Activated CD4-positive, CD25-positive, alpha-beta regulatory T cell (primary cell): Measurements from ENCODE around the gene MFSD2B.

Experiments used
- DNase-seq, 4 experiments: peaks; one replicate each; lab custom pipeline; 2025; lab: John Stamatoyannopoulos, UW

MFSD2B gene

DNA sequence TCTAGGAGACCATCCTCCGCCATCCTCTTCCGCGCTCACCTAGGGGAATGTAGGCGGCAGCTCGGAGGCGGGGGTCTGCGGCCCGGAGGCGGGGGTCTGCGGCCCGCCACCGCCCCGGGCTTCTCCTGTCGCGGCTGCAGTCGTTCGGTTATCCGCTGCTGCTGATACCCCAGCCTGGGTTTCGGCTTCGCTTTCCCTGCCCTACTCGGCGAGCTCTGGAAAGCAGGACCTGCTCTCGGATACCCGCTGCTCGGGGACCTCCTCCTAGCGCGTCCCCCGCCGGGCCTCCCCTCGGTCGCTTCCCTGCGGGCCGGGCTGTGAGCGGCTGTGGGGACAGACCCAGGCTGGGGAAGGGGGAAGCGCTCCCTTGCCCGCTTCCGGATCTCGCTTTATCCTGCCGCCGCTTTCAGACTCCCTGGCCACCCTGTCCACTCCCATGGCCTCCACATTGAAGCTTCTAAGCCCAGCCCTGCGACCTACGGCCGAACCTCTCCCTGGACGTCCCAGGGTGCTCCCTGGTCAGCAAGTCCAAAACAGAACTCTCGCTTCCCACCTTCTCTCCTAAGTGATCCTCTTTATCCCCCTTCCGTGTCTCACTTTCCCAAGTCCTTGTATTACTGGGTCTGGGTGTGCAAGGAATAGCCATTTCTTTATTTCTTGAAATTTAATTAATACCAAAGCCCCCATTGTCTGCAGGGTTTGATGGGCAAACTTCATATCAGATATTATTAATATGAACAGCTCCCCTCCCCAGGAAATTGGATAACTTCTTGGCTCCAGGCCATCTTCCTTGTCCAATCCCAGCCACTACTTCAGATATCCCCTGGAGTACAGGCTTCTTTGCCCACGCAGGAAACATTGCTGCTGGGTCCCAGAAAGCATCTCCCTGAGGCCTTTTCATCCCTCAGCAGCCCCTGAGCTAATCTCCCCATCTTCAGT lies 40.4 kb downstream of the MFSD2B start:
- DNase-seq, result peak in 1 of 4 experiments; percentile 9

DNA sequence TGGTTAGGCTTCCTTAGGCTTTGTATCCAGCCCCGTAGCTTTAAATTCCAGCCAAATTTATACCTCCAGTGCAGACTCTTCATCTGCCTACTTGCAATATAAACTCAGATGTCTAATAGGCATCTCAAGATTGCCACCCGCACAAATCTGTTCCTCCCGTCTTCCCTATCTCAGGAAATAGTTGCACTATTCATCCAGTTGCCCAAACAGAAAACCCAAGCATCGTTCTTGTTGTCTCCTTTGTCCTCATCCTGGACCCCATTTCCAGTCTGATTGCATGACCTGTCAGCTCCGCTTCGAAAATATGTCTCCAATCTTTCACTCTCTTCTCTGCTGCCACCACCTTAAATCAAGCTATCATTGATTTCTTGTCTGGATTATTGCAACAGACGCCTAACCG lies 41.9 kb downstream of the MFSD2B start:
- DNase-seq, result no peak

GRCh38 chr2:24052951-24053350 lies 43.1 kb downstream of the MFSD2B start:
- DNase-seq, result no peak

DNA sequence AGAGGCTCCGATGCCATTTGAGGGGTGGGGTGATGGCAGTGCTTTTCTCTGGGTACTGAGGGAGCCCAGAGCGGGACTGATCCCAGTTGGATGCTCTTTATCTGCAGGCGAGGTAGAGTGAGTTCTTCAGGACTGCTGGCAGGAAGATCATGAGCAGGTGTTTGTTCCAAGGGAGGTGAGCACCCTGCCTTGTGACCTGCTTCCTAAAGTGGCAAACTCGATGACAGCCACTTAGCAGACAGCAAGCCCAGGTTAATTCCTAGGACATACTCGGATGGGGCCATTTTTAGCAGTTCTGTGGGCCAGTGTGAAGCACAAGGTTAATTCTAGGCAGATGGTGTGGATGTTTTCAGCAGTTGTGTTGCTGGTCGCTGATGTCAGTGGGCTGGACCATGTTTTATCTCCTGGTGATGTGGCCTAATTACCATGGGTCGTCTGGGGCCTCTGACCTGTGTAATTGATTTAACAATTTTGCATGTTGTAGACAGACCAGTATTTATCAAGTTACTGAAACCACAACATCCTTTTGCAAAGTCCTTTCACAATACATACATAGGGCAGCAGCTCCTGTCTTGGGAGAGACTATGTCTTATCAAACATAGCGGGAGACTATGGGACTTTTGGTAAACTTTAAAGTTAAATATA lies 44.6 kb downstream of the MFSD2B start:
- no peak for DNase-seq

- DNase-seq, result no peak
These were observed 45.9 kb downstream of the MFSD2B start for GRCh38 chr2:24055750-24056149.

DNA sequence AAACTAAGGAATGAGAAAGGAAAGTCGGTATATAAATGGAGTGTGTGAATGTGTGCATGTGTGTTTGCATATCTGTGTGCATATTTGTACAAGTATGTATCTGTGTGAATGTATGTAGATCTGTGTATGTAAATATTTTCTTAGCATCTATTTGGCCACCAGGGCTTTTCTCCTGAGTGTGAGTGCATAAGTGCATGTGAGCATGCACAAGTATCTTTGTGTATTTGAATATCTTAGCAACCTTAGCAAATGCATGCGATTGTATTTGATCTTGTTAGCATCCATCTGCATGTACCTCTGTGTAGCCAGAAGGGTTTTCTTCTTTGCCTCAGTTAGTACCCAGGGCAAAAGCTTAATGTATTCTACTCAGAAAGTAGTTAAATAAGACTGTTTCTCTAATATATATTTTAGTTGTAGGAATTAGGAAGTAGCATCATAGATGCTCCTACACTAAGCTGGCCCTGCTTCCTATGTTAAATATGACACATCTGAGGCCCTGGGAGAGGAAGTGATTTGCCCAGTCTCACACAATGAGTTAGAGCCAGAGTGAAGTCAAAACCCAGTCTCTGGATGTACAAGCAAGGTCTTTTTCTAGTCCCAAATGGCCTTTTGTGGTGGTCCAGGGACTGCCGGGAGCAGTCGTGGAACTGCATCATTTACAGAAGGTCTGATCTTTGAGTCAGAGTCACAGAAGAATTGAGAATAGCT lies 48.8 kb downstream of the MFSD2B start:
- no peak for DNase-seq

DNA sequence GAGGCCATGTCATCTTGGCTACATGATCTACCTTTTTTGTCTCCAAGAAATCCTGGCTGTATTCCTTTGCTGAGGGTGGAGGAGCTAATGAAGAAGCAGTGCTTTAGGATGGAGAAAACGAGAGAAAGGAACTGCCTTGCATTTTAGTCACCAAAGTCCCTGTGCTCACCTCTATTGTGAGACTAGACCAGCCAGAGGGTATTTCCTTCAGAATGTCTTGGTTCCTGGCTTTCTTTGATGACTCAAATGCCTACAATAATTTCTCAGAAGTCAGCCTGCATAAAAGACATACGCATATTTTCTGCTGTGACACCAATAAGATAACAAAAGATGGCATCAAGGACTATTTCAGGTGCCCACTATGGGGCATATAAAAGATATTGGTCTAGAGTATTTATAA lies 55.5 kb downstream of the MFSD2B start:
- DNase-seq, result no peak

- DNase-seq, result no peak
These were observed 62.4 kb downstream of the MFSD2B start for GRCh38 chr2:24072259-24072658.

GRCh38 chr2:24073816-24074215 lies 63.9 kb downstream of the MFSD2B start:
- no peak for DNase-seq

DNA sequence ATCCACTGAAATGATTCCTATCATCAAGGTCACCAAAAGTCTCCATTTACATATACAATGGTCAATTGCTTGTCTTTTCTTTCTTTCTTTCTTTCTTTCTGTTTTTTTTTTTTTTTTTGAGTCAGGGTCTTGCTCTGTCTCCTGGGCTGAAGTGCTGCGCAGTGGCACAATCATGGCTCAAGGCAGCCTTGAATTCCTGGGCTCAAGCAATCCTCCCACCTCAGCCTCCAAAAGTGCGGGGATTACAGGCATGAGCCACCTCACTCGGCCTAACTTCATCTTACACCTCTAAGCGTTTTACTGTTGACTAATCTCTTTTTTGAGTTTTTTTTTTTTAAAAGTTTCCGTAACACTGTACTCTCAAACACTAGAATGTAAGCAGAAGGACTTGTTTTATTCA lies 65.4 kb downstream of the MFSD2B start:
- DNase-seq, result no peak
